Neuronal stem cell (in vitro differentiated cells): Measurements from ENCODE around the gene CBFA2T2.

Experiments
- DNase-seq: peaks from one replicate; pipeline ENCODE4 v3.0.0-alpha.2; 2013; ENCODE audit warnings: low spot score
- H2AFZ ChIP-seq: one replicate; pipeline ENCODE4 v1.6.1; 2013; ENCODE audit warnings: mild to moderate bottlenecking, low read length, inconsistent platforms
- H2AK5ac ChIP-seq: 2 replicates; pipeline ENCODE4 v1.6.1; 2013; ENCODE audit warnings: low read depth, mild to moderate bottlenecking, inconsistent platforms, low read length, moderate library complexity, mixed read lengths
- H2BK120ac ChIP-seq: 2 replicates; pipeline ENCODE4 v1.6.1; 2013; ENCODE audit warnings: low read depth, mild to moderate bottlenecking, inconsistent platforms, low read length, moderate library complexity, mixed read lengths
- H2BK12ac ChIP-seq: one replicate; pipeline ENCODE4 v1.6.1; 2013; ENCODE audit warnings: low read length, inconsistent platforms
- H2BK15ac ChIP-seq: 2 replicates; pipeline ENCODE4 v1.6.1; 2013; ENCODE audit warnings: mild to moderate bottlenecking, low read length, inconsistent platforms, mixed read lengths
- H2BK5ac ChIP-seq: one replicate; pipeline ENCODE4 v1.6.1; 2013; ENCODE audit warnings: inconsistent platforms, mild to moderate bottlenecking, low read length, moderate library complexity
- H3K14ac ChIP-seq: one replicate; pipeline ENCODE4 v1.6.1; 2013; ENCODE audit warnings: low read length, inconsistent platforms
- H3K18ac ChIP-seq: 2 replicates; pipeline ENCODE4 v1.6.1; 2013; ENCODE audit warnings: low read length, inconsistent platforms
- H3K23ac ChIP-seq: 2 replicates; pipeline ENCODE4 v1.6.1; 2013; ENCODE audit warnings: low read depth, mild to moderate bottlenecking, mixed read lengths, low read length, inconsistent platforms; ENCODE audit not compliant: poor library complexity
- H3K27ac ChIP-seq: replicated peaks from 3 replicates; pipeline ENCODE4 v1.5.1; 2013; ENCODE audit warnings: low read length, inconsistent platforms
- H3K27me3 ChIP-seq, 3 experiments: 2 replicates each; pipeline ENCODE4 v1.6.1; 2013; ENCODE audit warnings: low read length in 3 of 3, mild to moderate bottlenecking in 2 of 3, inconsistent platforms in 1 of 3, low read depth in 1 of 3, mixed read lengths in 1 of 3, moderate library complexity in 1 of 3; ENCODE audit not compliant: control insufficient read depth in 3 of 3, insufficient read depth in 3 of 3
- H3K36me3 ChIP-seq, 2 donors: replicated peaks in 1 of 2; 2 replicates each; pipeline ENCODE4 v1.6.1; 2013; ENCODE audit warnings: low read length in 2 of 2; ENCODE audit not compliant: control insufficient read depth in 2 of 2, insufficient read depth in 2 of 2
- H3K4ac ChIP-seq: 2 replicates; pipeline ENCODE4 v1.6.1; 2013; ENCODE audit warnings: inconsistent platforms, mild to moderate bottlenecking, low read length, moderate library complexity
- H3K4me1 ChIP-seq, 2 donors: 1 replicate in 1 of 2; 2 replicates in 1 of 2; pipeline ENCODE4 v1.6.1; 2013; ENCODE audit warnings: low read length in 2 of 2, low read depth in 1 of 2; ENCODE audit not compliant: control insufficient read depth in 2 of 2, insufficient read depth in 1 of 2
- H3K4me2 ChIP-seq: one replicate; pipeline ENCODE4 v1.6.1; 2013; ENCODE audit warnings: mild to moderate bottlenecking, low read length, inconsistent platforms; ENCODE audit not compliant: insufficient read depth, poor library complexity, severe bottlenecking
- H3K4me3 ChIP-seq, 2 donors: 2 replicates each; pipeline ENCODE4 v1.5.1; 2013; ENCODE audit warnings: low read length in 2 of 2, mild to moderate bottlenecking in 2 of 2, inconsistent platforms in 1 of 2, moderate library complexity in 1 of 2
- H3K79me1 ChIP-seq: one replicate; pipeline ENCODE4 v1.6.1; 2013; ENCODE audit warnings: low read depth, mild to moderate bottlenecking, inconsistent platforms, low read length, moderate library complexity
- H3K9ac ChIP-seq: one replicate; pipeline ENCODE4 v1.6.1; 2013; ENCODE audit warnings: mild to moderate bottlenecking, low read depth, low read length, inconsistent platforms; ENCODE audit not compliant: poor library complexity
- H3K9me3 ChIP-seq, 2 donors: replicated peaks in 1 of 2; 2 replicates each; pipeline versions ENCODE3 to v1.6.1; 2013; ENCODE audit warnings: low read length in 2 of 2, mild to moderate bottlenecking in 2 of 2, inconsistent platforms in 1 of 2, low read depth in 1 of 2, mixed read lengths in 1 of 2, moderate library complexity in 1 of 2; ENCODE audit not compliant: control insufficient read depth in 2 of 2, insufficient read depth in 1 of 2
- H4K8ac ChIP-seq: one replicate; pipeline ENCODE4 v1.6.1; 2013; ENCODE audit warnings: low read depth, mild to moderate bottlenecking, inconsistent platforms, low read length, moderate library complexity
- H4K91ac ChIP-seq: one replicate; pipeline ENCODE4 v1.6.1; 2013; ENCODE audit warnings: low read length, low read depth, mild to moderate bottlenecking, inconsistent platforms; ENCODE audit not compliant: poor library complexity
- WGBS, 2 donors: extraction: QIAGEN DNeasy Blood & Tissue Kit; methylation state at CpG; one replicate each; pipeline ENCODE4 v1.1.7; 2013; ENCODE audit warnings: missing lambda C conversion rate in 2 of 2, mixed read lengths in 1 of 2; ENCODE audit not compliant: insufficient read length in 2 of 2, insufficient replicate concordance in 1 of 2; ENCODE audit errors: extremely low coverage in 2 of 2; 5-methylcytosine and 5-hydroxymethylcytosine counted together

CBFA2T2 gene

DNA sequence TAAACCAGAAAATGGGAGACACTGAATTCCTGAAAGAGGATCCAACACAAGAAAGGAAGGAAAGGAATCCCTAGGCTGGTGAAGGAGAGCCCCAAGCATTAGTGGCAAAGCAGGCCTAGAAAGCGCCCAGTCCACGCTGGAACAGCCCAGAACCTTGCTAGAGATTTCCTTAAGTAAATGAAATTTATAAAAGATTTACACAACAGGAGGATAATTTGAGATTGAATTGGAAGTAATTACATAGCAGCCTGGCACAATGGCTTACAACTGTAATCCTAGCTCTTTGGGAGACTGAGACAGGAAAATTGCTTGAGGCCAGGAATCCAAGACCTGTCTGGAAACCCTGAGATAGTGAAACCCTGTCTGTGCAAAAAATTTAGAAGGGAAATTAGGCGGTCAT is 145.4 kb downstream of the CBFA2T2 start:
- no peak overlapping the region for H3K18ac ChIP-seq
- no peak overlapping the region for H3K4me3 ChIP-seq
- H4K8ac ChIP-seq = no peak overlapping the region
- H4K91ac ChIP-seq = no peak overlapping the region
- H2AFZ ChIP-seq = no peak overlapping the region
- H2BK15ac ChIP-seq = no peak overlapping the region
- no peak overlapping the region for H3K4me2 ChIP-seq
- H3K23ac ChIP-seq = no peak overlapping the region
- DNase-seq = no peak
- no peaks in the 10 kb centered on the region for H3K9me3 ChIP-seq
- no peak overlapping the region for H3K14ac ChIP-seq
- H3K36me3 ChIP-seq = peaks cover 16 to 72% of the 10 kb centered on the region in 2 donors
- no peaks in the 10 kb centered on the region for H3K27me3 ChIP-seq
- no peak overlapping the region for H3K27ac ChIP-seq
- no CpG with 5 or more reads among the region's 3 CpGs for WGBS, 2 donors
- no peak overlapping the region for H3K4ac ChIP-seq
- no peak overlapping the region for H3K9ac ChIP-seq
- no peaks in the 10 kb centered on the region for H3K4me1 ChIP-seq
- peaks cover under 1% of the 10 kb centered on the region for H3K79me1 ChIP-seq
- H2BK5ac ChIP-seq = no peak overlapping the region
- no peak overlapping the region for H2BK120ac ChIP-seq
- no peak overlapping the region for H2AK5ac ChIP-seq
- no peak overlapping the region for H2BK12ac ChIP-seq

DNA sequence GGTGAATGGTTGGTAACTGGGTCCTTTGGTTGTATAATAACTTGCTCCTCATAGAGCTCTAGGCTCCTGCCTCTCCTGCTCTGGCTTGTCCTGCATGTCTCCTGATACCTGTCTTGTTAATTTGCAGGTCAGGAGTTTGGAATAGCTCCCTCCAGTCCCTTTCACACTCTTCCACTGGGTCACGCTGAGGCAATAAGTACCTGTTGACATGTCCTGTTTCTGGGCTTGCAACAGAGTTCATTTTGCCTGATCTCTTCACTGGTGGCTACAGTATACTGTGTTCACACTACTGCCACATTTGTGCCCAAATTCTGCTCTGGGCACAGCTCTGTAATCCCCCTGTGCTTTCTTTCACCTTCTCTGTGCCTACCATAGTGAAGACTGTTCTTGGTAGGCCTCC is 146.9 kb downstream of the CBFA2T2 start:
- DNase-seq = no peak
- no peak overlapping the region for H2BK120ac ChIP-seq

DNA sequence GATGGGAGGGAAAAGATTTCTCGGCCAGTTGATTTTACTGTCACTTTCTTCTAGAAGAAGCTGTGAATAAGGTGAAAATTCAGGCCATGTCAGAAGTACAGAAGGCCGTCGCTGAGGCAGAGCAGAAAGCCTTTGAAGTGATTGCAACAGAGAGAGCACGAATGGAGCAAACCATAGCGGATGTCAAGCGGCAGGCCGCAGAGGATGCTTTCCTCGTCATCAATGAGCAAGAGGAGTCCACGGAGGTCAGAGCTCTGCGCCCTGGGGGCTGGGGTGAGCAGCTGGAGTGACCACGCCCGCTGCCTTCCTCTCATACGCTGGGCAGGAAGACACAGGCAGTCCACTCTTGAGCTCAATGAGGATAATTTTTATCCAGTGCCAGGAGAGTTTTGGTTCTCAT is 150.4 kb downstream of the CBFA2T2 start:
- Histone ChIP-seq H3K14ac (no peak overlapping the region), H2BK15ac (no peak overlapping the region), H3K4ac (no peak overlapping the region), H2BK12ac (no peak overlapping the region), H4K8ac (no peak overlapping the region), H3K4me2 (no peak overlapping the region), H3K23ac (no peak overlapping the region), H3K9me3 (no peaks in the 10 kb centered on the region), H2BK120ac (no peak overlapping the region), H3K4me1 (no peaks in the 10 kb centered on the region), H3K9ac (no peak overlapping the region), H3K36me3 (peaks cover 20 to 77% of the 10 kb centered on the region in 2 donors), H3K4me3 (no peak overlapping the region), H3K27me3 (no peaks in the 10 kb centered on the region), H2BK5ac (no peak overlapping the region), H3K27ac (no peak overlapping the region), H2AK5ac (no peak overlapping the region), H3K18ac (no peak overlapping the region), H3K79me1 (peaks cover 2% of the 10 kb centered on the region), H4K91ac (no peak overlapping the region), H2AFZ (no peak overlapping the region)
- DNase-seq = no peak
- whole genome bisulfite sequencing, 2 donors = no CpG with 5 or more reads among the region's 13 CpGs

More for the DNA sequence above, 146.9 kb downstream of the CBFA2T2 start:
- Histone ChIP-seq H3K27me3 (no peaks in the 10 kb centered on the region), H4K8ac (no peak overlapping the region), H2BK5ac (no peak overlapping the region), H3K79me1 (no peaks in the 10 kb centered on the region), H3K4me2 (no peak overlapping the region), H3K27ac (no peak overlapping the region), H2AFZ (no peak overlapping the region), H3K4ac (no peak overlapping the region), H3K18ac (no peak overlapping the region), H3K14ac (no peak overlapping the region), H3K36me3 (peaks cover 11 to 73% of the 10 kb centered on the region in 2 donors), H3K23ac (no peak overlapping the region), H3K4me3 (no peak overlapping the region), H3K4me1 (no peaks in the 10 kb centered on the region), H3K9me3 (no peaks in the 10 kb centered on the region), H4K91ac (no peak overlapping the region), H2BK15ac (no peak overlapping the region), H2BK12ac (no peak overlapping the region), H3K9ac (no peak overlapping the region), H2AK5ac (no peak overlapping the region)
- no CpG with 5 or more reads among the region's 1 CpG for WGBS, 2 donors

DNA sequence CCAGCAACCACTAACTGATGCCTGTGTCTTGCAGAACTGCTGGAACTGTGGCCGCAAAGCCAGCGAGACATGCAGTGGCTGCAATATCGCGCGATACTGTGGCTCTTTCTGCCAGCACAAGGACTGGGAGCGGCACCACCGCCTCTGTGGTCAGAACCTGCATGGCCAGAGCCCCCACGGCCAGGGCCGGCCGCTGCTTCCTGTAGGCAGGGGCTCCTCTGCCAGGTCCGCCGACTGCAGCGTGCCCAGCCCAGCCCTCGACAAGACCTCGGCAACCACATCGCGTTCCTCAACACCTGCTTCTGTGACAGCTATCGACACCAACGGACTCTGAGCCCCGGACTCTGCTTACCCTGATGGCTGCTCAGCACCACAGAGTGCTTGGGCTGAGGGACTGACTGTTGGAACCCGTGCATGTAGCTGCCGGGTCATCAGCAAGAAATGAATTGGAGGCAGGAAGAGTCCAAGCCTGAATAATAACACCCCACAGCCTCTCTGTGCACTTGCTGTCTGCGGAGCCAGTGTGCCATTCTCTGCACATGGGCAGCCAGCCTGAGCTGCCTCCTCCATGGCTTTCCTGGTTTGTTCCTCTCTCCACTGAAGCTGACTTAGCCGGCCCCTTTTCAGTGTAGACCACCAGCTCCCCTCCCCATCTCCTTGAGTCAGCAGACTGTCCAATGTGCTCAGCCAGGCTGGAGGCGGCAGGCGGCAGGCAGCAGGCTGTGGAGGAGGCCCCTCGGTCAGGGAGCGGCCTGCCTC is 154.6 kb downstream of the CBFA2T2 start:
- Histone ChIP-seq H3K79me1 (peaks cover 2% of the 10 kb centered on the region), H2BK120ac (no peak overlapping the region), H3K4ac (no peak overlapping the region), H3K14ac (no peak overlapping the region), H4K8ac (no peak overlapping the region), H3K36me3 (peaks cover 22 to 76% of the 10 kb centered on the region in 2 donors), H3K23ac (peak overlapping the region; percentile 45), H3K27me3 (no peaks in the 10 kb centered on the region), H3K9me3 (no peaks in the 10 kb centered on the region), H3K9ac (no peak overlapping the region), H3K27ac (no peak overlapping the region), H3K4me2 (no peak overlapping the region), H2AK5ac (no peak overlapping the region), H2BK5ac (no peak overlapping the region), H3K4me1 (peaks cover 0 to 2% of the 10 kb centered on the region in 2 donors), H3K4me3 (no peak overlapping the region), H2AFZ (no peak overlapping the region), H2BK12ac (no peak overlapping the region), H4K91ac (no peak overlapping the region), H2BK15ac (no peak overlapping the region), H3K18ac (no peak overlapping the region)
- WGBS, 2 donors = no CpG with 5 or more reads among the region's 28 CpGs
- no peak for DNase-seq
